WTC11 (cell line): ENCODE results near the gene AKR1E2.

Experiments used
- FOXJ3 ChIP-seq: sonication (generic); formaldehyde crosslinking; IDR thresholded peaks from 2 replicates; pipeline ENCODE4 v1.9.0; 2021; ENCODE audit warnings: missing genetic modification reagents, mild to moderate bottlenecking, borderline replicate concordance
- TEAD4 ChIP-seq: sonication (generic); formaldehyde crosslinking; IDR thresholded peaks from 2 replicates; pipeline ENCODE4 v1.8.0; 2022; ENCODE audit warnings: mild to moderate bottlenecking, missing genetic modification reagents
- USF2 ChIP-seq: sonication (generic); formaldehyde crosslinking; IDR thresholded peaks from 2 replicates; pipeline ENCODE4 v1.8.1; 2023; ENCODE audit warnings: mild to moderate bottlenecking, missing genetic modification reagents, moderate library complexity
- TF ChIP-seq, protein P1 (sequence below): fragments of 200-600 bp; IDR thresholded peaks from 2 replicates; pipeline ENCODE4 v1.8.0; 2022; ENCODE audit warnings: antibody characterized with exemption

- TF ChIP-seq FOXJ3 (CRISPR knock-in tag), result no peak
- TF ChIP-seq TEAD4 (CRISPR knock-in tag), result no peak
- TF ChIP-seq, protein P1, sequence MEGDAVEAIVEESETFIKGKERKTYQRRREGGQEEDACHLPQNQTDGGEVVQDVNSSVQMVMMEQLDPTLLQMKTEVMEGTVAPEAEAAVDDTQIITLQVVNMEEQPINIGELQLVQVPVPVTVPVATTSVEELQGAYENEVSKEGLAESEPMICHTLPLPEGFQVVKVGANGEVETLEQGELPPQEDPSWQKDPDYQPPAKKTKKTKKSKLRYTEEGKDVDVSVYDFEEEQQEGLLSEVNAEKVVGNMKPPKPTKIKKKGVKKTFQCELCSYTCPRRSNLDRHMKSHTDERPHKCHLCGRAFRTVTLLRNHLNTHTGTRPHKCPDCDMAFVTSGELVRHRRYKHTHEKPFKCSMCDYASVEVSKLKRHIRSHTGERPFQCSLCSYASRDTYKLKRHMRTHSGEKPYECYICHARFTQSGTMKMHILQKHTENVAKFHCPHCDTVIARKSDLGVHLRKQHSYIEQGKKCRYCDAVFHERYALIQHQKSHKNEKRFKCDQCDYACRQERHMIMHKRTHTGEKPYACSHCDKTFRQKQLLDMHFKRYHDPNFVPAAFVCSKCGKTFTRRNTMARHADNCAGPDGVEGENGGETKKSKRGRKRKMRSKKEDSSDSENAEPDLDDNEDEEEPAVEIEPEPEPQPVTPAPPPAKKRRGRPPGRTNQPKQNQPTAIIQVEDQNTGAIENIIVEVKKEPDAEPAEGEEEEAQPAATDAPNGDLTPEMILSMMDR, result no peak
- no peak for TF ChIP-seq USF2 (CRISPR knock-in tag)
Observed at GRCh38 chr10:4839353-4839752, 13.3 kb downstream of the AKR1E2 start.
